Spleen (tissue), 7 donors: ENCODE data around the gene ARHGAP22.
"Not testable (repeated sequence)": the region's sequence is repeated elsewhere in the genome, so short reads cannot be mapped to it uniquely, and the experiment has no call there.

Experiments used
- POLR2A ChIP-seq, 3 donors: fragments of 450-650 bp; IDR thresholded peaks; one replicate each; pipeline ENCODE4 v1.5.1; 2017; ENCODE audit warnings: antibody characterized with exemption in 3 of 3, mild to moderate bottlenecking in 1 of 3
- TF ChIP-seq, protein P1 (sequence below), 11 experiments: fragments of 200-600 bp in 7 of 11; fragments of 450-650 bp in 4 of 11; sonication (generic) in 4 of 11; IDR thresholded peaks in 8 of 11; conservative IDR thresholded peaks in 3 of 11; 1 replicate in 7 of 11; 2 replicates in 4 of 11; pipeline versions ENCODE4 v1.4.0 to v1.8.0; 2016 to 2021; ENCODE audit warnings: antibody characterized with exemption in 11 of 11, inconsistent platforms in 4 of 11, mild to moderate bottlenecking in 1 of 11
- donor health status: DM: no; HTN: no; CAD: no; lungs with moderate emphysema.
- donor health status: DM: no; HTN: no; CAD: no.
- donor health status: DM: no; HTN: no; CAD: no.

GRCh38 chr10:48641099-48641690 lies 36.3 kb upstream of the ARHGAP22 start:
- TF ChIP-seq, protein P1, sequence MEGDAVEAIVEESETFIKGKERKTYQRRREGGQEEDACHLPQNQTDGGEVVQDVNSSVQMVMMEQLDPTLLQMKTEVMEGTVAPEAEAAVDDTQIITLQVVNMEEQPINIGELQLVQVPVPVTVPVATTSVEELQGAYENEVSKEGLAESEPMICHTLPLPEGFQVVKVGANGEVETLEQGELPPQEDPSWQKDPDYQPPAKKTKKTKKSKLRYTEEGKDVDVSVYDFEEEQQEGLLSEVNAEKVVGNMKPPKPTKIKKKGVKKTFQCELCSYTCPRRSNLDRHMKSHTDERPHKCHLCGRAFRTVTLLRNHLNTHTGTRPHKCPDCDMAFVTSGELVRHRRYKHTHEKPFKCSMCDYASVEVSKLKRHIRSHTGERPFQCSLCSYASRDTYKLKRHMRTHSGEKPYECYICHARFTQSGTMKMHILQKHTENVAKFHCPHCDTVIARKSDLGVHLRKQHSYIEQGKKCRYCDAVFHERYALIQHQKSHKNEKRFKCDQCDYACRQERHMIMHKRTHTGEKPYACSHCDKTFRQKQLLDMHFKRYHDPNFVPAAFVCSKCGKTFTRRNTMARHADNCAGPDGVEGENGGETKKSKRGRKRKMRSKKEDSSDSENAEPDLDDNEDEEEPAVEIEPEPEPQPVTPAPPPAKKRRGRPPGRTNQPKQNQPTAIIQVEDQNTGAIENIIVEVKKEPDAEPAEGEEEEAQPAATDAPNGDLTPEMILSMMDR (IDR thresholded peaks at IDR 0.05 in 8 of 11, conservative IDR thresholded peaks at IDR 0.05 in 3 of 11), result not testable (repeated sequence)
- TF ChIP-seq POLR2A (IDR thresholded peaks at IDR 0.05), result not testable (repeated sequence)
